Daoy (cell line): ENCODE results near the gene ST6GALNAC4. TPM values are rescaled to one million over a fixed set of nuclear protein-coding genes. Genes with fewer than 3 reads are reported as not detected.

Experiments
- DNase-seq: peaks from one replicate; pipeline ENCODE4 v3.0.0-alpha.2; 2015; ENCODE audit warnings: low read depth
- total RNA-seq: library from RNA; depleted of rRNA; stranded (reverse); fragments of >200 nt; shearing (Covaris generic); gene quantifications from 2 replicates; pipeline ENCODE4 v1.2.3, GENCODE V29; 2014

The ST6GALNAC4 gene
- total RNA-seq, 1 experiment from 2014 or later, result 29.1 TPM

DNA sequence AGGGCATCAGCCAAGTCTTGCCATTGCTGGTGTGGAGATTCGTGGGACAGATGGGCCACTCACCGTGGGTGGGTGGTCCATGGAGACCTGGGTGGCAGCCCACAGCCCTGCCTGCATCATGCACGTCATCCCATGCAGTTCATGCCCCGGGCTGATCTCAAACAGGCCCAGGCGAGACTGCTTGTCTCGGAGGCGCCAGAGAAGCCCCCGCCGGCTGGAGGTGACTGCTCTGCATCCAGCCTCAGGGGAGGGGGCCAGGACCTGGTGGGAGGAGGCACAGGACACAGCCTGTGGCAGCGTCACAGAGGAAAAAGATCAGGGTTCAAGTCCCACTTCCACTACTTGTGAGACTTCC, 12.8 kb upstream of the ST6GALNAC4 start:
- no peak for DNase-seq

DNA sequence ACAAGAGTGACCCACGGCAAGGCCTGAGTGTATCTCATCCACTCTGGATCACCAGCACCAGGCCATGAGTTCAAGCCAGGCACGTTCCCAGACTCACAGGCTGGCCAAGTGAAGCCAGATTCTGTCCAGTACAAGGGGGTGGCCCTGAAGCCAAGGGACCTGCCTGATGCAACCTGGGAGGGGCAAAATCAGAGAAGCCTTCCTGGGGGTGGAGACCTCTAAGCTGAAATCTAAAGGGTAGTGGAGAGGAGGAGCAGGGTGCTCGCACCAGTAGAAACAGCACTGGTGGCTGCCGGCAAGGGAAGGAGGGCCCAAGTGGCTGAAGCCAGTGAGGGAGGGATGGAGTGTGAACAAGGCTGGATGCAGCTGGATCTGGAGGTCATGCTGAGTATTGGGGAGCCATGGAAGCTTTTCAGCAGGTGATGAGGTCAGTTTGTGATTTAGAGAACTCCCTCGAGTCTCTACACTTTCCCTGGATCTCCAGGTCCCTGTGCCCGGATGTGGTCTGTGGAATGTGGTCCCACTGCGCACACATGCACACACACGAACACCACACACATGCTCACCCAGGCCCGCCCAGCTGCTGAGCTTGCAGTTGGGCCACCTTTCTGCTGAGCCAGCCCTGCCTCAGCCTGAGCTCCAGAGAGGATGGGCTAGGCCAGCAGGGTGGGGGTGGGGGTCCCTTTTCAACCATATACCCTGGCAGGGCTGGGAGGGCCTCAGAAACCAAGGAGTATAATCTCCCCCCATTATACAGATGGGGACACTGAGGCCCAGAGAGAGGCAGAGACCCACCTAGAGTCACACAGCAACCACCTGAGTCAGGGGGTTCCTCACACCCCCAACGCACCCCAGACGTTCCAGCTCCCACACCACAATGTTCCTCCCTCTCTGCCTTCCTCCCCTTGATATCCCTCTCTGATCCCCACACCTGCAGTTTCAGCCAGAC, 12.1 kb upstream of the ST6GALNAC4 start:
- no peak for DNase-seq

DNA sequence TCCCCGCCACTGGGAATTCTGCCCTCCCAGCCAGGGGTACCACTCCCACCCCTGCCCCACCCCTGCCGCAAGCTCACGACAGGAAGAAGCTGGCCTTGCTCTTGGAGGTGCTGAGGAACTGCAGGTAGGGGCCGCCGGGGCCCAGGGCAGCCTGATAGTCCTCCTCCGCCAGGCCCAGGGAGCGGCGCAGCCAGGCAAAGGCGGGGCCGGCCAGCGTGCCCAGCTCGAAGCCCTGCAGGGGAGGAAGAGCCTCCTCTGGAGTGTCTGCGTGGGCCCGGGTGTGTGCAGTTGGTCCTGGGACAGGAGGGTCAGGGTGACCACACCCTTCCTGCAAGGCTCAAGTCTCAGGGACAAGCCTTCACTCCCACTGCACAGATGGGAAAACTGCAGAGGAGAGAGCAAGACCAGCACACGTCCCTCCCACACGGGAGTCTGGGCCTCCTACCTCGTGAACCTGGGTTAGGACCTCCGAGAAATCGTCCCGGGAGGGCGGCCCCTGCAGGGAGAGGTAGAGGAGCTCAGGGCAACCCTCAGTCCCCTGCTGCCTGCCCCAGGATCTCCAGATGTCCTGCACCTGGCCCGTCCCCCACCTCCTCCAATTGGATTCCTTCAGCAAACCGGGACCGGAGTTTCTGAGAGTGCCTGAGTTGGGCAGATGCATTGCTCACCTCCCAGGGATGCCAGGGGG, 11.3 kb upstream of the ST6GALNAC4 start:
- DNase-seq, result no peak

DNA sequence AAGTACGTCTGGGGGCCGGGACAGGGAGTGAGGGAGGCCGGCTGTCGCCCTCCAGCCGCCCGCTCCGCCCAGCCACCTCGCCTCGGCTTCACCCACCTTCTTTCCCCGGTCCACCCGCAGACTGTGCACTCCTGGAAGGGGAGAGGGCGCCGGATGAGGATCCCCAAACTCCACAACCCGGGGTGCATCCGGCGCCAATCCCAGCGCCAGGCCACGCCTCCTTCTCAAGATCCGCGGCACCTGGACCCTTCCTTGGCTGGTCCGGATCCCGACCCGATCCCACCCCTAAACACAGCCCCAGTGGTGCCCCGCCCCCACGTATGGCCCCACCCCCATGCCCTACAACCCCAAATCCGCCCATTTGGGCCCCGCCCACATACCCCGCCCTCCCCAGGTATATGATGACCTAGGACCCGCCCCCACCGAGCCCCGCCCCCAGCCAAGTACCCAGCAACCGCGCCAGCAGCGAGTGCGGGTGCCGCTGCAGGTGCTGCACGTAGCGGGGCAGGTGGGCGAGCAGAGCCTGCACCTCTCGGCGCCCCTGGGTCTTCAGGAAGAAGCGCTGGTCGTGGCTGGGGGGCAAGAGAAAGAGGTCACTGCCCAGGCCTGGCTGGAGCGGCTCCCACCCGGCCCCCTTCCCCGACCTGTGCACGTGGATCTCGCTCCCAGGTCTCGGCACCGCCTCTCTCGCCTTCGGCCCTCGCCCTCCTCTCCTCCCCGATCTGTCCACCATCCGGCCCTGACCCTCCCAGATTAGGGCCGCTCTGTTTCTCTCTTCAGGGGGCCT, 10.6 kb upstream of the ST6GALNAC4 start:
- no peak for DNase-seq

DNA sequence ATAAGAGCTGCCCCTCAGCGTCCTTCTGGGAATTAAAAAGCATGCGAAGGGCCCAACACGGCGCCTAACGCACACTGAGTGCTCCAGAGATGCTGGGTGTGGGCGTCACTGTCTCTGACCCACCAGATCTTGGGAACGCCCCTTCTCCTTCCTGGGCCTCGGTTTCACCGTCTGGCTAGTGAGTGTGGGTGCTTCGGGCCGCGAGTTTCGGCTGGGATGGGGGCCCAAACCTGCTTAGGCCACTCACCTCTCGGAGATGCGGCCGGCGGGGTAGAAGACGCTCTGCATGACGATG, 10.0 kb upstream of the ST6GALNAC4 start:
- DNase-seq, result no peak

DNA sequence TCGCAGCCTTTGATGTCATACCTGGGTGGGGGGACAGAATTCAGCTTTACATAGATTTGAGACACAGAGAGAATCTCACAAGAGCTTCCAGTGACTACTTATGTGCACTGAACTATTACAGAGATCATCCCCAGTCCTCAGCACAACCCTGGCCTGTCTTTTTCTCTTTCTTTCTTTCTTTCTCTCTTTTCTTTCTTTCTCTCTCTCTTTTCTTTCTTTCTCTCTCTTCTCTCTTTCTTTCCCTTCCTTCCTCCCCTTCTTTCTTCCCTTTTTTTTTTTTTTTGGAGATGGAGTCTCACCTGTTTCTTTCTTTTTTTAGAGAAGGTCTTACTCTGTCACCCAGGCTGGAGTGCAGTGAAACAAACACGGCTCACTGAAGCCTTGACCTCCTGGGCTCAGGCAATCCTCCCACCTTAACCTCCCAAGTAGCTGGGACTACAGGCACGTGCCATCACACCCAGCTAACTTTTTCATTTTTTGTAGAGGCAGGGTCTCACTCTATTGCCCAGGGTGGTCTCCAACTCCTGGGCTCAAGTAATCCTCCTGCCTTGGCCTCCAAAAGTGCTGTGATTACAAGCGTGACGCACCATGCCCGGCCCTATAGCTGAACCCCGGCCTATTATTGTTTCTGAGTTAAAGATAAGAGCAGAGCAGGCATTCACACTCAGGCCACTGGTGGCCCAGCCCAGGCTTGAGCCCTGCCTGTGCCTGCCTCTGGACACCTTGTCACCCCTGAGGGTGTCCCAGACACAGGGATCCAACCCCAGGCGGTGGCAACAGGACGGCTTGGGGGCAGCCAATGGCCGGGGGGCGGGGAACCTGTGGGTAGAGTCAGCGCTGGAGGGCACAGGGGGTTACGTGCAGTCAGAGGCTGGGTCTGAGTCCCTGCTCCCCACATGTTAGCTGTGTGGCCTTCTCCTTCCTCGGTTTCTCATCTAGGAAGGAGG, 9.4 kb upstream of the ST6GALNAC4 start:
- no peak for DNase-seq

DNA sequence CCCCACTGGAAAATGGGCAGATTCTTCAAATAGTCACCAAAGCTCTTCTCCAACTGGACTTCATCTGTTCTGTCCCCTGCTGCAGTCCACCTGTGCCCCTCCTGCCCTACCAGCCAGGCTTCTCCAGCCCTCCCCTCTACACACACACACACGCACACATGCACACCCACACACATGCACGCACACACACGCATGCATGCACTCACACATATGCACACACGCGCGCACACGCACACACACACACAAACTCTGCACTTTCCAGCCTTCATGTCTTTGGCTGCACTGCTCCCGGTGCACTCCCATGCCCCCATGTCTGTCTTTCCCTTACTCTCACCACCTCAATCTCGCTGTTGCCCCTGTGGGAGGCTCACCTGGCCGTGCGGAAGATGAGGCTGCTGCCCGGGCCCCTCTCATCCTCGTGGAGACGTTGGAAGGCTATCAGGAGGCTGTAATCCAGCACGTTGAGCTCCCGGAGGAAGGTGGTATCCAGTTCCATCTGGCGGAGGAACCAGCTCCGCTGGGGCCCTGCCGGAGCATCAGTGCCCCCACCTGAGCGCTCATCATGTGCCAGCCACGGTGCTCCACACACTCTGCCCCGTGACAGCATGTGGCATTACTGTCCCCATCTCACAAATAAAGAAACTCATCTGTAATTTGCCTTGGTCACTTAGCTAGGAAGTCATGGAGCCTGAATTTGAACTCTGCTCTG, 8.0 kb upstream of the ST6GALNAC4 start:
- DNase-seq, result no peak

DNA sequence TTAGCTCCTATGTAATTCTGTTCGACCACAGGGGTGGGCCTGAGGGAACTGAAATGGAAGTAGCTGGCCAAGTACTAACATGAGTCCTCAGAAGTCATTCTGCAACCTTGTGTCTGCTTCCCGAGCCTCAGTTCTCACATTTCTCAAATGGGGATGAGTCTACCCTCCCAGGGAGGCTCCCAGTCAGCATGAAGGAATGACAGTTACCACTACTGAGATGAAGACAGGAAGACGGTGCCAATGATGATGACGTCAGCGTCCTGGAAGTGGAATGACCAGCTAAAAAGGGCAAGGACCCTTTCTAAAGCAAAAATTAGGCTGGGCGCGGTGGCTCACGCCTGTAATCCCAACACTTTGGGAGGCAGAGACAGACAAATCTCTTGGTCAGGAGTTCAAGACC, 6.9 kb upstream of the ST6GALNAC4 start:
- DNase-seq, result peak; percentile 96

DNA sequence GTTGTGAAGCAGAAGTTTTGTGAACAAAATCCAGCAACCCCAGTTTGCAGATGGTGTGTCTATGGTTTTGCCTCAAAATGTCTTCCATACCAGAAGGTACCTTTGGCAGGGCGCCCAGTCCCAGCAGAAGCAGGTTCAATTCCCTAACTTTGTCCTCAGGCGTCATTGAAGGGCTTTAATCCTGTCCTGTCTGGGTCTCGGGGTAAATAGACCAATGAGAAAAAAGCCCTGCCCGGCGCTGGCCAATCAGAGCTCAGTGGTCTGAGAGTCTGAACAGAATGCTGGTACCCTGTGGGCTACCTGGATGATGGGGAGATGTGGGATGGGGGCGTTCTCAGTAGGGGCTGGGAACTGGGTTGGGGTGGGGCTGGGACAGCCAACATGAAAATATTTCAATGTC, 6.2 kb upstream of the ST6GALNAC4 start:
- no peak for DNase-seq

DNA sequence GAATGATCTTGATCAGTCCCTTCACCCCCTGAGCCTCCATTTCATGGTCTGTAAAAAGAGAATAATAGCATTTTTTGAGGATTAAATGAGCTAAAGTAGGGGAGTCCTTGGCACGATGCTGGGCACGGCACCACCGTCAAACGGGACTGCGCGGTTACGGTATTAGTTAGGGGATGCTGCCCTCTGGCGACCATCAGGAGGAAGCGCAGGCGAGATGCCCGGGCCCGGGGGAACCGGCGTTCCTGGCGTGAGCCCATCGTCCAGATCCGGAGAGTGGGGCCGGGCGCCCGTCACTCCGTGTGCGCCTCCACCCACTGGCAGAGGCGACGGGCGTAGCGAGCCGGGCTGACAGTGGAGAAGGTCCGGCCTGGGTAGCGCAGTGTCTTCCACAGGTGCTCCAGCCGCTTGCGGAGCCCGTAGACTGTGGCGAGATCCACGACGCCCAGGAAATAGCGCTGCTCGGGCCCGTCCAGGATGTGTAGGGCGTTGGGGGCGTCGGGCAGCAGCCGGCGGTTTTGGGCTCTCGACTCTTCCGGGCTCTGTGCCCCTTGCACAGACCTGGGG, 4.8 kb upstream of the ST6GALNAC4 start:
- peak; percentile 78 for DNase-seq

DNA sequence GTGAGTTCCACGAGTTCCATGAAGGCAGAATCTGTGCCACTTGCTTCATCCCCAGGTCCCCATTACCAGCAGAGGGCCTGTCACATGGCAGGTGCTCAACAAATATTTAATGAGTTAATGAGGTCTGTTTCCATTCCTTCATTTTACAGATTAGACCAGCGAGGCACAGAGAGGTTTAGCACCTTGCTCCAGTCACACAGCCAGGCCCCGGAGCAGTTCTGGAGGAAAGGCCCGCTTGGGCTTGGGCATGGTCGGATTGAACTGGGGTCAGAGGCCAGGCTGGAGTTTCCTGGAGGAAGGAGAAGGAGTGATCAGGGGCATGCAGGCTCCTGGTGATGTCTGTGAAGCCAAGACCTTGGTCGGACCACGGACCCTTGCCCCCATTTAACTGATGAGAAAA, 4.0 kb upstream of the ST6GALNAC4 start:
- DNase-seq, result no peak

DNA sequence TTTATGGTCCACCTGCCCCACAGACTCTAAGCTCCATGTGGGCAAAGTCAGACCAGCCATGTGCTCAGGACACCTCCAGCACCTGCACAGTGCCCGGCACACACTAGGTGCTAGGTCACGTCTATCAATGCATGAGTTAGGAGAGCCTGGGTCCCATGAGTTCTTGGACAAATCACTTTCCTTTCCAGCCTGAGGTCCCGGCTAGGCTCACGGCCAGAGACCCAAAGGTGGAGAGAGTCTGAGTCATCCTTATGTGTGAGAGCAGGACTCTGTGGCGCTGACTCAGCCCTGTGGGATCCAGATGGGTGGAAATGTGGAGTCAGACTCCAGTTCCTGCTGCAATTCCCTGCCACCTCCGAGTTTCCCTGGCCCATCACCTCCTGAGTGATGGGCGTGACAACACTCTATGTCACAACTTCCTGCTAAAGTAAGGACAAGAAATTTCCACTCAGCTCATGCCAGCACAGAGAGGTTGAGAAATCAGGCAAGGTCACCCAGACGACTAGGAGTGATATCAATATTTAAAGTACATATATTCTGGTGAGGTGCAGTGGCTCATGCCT, 2.5 kb upstream of the ST6GALNAC4 start:
- DNase-seq, result peak; percentile 100

DNA sequence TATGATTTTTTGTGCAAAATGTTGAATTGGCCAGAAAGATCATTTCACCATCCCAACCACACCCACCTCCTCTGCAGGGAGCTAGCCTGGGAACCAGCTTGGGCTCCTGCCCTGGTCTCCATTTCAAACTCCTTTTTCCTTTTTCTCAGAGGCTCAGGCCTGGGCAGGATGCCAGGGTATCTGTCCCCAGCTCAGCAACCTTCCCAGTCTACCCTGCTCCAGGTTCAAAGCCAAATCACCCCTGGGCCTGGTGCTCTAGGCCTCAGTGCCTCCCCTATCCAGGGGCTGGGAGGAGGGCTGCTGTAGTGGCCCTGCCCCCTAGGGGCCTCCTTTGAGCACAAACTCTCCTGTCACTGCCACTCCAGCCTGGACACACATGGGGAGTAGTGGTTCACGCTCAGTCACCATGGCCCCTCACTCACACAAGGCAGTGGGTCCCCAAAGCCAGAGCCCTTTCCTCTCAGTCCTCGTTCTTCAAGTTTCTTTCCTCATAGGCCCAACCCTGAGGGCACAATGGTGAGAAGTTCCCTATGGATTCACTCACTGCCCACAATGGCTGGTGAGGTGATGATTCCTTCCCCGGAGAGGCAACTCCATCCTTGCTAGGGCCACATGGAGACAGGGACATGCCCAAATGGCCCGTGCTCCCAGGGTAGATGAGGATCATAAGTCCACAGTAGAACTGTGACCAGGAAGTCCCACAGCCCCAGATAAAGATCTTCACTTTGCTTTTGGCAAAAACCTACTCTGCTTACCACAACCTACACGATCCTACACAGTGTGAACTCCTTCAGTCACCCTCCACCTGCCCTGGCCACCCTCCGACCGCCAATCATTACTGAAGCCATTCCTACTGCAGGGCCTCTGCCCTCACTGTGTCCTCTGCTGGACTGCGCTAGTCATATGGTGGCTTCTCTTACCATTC, 1.6 kb upstream of the ST6GALNAC4 start:
- DNase-seq, result peak; percentile 53

DNA sequence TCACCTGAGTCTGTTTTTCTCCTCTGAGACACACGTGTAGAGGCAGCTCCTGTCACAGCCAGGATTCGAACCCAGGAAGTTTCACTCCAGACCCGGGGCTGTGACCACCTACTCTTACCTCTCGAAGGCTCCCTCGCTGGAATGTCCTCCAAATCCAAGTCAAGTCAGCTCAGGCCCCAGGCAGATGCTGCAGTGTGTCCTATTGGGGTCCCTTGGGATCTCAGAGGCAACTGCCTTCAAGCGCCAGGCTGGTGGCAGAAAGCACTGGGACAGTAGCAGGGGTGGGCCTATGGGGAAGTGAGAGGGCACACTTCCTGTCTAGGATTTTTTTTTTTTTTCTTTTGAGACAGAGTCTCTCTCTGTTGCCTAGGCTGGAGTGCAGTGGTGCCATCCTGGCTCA, 762 bp upstream of the ST6GALNAC4 start:
- no peak for DNase-seq

DNA sequence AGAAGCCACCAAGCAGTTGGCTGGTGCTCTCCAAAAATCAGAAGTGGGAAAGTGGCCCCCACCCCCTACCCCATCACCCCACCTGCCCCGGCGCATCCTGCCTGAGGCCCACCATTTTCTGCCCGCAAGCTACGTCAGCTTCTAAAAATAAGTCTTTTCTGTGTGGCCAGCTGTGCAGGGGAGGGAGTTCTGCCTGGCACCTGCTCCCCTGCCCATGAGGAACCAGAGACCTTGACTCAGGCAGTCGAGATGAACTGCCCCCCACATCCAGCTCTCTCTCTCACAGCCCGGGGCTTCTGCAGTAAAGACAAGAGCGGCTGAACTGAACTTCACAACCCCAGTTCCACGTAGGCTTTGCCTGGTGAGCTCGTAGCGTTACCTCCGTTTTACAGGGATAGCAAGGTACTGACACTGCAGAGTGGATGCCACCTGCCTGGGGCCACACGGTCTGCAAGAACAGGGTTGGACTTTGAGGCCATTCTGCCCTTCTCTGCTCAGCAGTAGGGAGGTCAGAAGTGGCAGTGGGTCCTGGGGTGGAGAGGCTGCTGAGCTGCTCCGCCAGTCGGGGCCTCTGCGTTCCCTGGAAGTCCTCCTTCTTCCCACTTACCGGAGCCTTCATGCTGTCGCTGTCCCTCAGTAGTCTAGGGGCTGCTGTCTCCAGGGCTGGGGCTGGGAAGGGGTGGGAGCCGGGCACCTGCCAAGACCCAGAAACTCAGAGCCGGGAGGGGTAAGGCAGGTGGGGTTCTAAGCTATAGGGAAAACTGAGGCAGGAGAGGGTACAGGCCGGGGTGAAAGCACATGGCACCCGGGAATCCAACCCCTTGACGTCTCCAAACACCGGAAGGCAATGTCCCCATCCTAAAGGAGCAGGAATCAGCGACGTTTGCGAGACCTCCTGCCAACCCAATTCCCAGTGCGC, 781 bp downstream of the ST6GALNAC4 start:
- DNase-seq, result no peak

DNA sequence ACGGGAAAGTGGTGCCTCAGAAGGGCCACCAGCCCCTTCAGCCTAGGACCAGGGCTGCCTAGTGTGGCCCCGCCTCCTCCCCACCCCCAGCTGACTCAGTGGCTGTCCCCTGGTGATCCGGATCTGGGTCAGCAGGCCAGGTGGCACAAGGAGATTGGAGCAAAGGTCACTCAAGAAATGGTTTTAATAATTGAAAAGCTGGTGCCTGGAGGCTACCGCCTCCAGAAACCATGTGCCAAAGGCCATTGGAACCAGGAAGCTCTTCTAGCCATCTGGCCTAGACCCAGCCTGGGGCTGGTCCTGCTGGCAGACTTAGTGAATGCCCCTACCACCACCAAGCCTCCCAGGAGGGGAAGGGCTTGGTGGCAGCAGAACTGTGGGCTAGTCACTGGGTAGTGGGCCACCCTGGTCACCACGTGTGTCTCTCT, 1.5 kb downstream of the ST6GALNAC4 start:
- DNase-seq, result no peak

DNA sequence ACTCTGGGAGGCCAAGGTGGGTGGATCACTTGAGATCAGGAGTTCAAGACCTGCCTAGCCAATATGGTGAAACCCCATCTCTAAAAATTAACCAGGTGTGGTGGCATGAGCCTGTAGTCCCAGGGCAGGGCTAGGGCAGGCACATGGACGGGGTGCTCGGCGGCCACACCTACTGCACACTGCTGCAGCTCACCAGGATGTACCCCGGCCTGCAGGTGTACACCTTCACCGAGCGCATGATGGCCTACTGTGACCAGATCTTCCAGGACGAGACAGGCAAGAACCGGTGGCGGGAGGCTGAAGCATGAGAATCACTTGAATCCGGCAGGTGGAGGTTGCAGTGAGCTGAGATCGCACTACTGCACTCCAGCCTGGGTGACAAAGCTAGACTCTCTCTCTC, 3.2 kb downstream of the ST6GALNAC4 start:
- DNase-seq, result no peak

DNA sequence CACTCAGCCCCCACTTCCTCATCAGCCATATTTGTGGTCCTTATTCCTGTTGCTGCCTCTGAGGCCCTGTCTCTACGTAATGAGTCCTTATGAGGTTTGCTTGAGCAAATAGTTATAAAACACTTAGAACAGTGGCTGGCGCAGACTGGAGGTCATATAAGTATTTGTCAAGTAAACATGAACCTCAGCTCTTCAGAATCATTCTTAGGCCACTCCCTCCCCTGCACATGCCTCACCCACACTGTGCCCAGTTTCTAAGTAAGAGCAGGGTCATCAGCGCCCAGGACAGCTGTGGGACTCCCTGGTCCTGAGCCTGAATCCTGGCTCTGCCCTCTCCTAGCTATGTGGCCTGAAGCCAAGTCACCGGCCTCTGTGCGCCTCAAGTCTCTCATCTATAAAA, 4.0 kb downstream of the ST6GALNAC4 start:
- DNase-seq, result no peak
